HepG2 (cell line): ENCODE data around the gene ATG4B. TPM values are rescaled to one million over a fixed set of nuclear protein-coding genes. Genes with fewer than 3 reads are reported as not detected.

Experiments
- KDM1A ChIP-seq: IDR thresholded peaks from 2 replicates; pipeline ENCODE4 v1.6.1; 2016; ENCODE audit warnings: missing compliant biosample characterization
- KDM2A ChIP-seq: sonication (generic); formaldehyde crosslinking; IDR thresholded peaks from 2 replicates; pipeline ENCODE4 v1.4.0; 2020; ENCODE audit warnings: low read depth, missing genetic modification reagents, borderline replicate concordance
- KLF6 ChIP-seq: IDR thresholded peaks from 2 replicates; pipeline ENCODE4 v1.8.0; 2016; ENCODE audit warnings: missing biosample characterization, missing genetic modification reagents
- MAFF ChIP-seq: IDR thresholded peaks from 2 replicates; pipeline ENCODE4 v1.6.1; 2011; ENCODE audit warnings: low read depth, low read length, improper control_type of control experiment
- MYNN ChIP-seq: sonication (generic); formaldehyde crosslinking; IDR thresholded peaks from 2 replicates; pipeline ENCODE4 v1.4.0; 2020; ENCODE audit warnings: mild to moderate bottlenecking, low read depth, missing genetic modification reagents
- NONO ChIP-seq, 2 experiments: fragments of 450-650 bp in 1 of 2; sonication (generic) in 1 of 2; formaldehyde crosslinking in 1 of 2; IDR thresholded peaks in 1 of 2; conservative IDR thresholded peaks in 1 of 2; 2 replicates each; pipeline versions ENCODE4 v1.6.1 to v1.8.0; 2017 to 2022; ENCODE audit warnings: mild to moderate bottlenecking in 1 of 2, missing genetic modification reagents in 1 of 2, moderate library complexity in 1 of 2
- RARA ChIP-seq: IDR thresholded peaks from 2 replicates; pipeline ENCODE4 v1.6.1; 2016; ENCODE audit warnings: missing genetic modification reagents, missing compliant biosample characterization
- SMARCC2 ChIP-seq: fragments of 450-650 bp; IDR thresholded peaks from 2 replicates; pipeline ENCODE4 v1.6.1; 2017; ENCODE audit warnings: antibody characterized with exemption, mild to moderate bottlenecking
- TBP ChIP-seq: sonication (generic); formaldehyde crosslinking; IDR thresholded peaks from 2 replicates; pipeline ENCODE4 v1.5.0; 2020; ENCODE audit warnings: missing genetic modification reagents
- THYN1 ChIP-seq: sonication (generic); formaldehyde crosslinking; IDR thresholded peaks from 2 replicates; pipeline ENCODE4 v1.8.1; 2023; ENCODE audit warnings: low read depth, mild to moderate bottlenecking, moderate library complexity, missing genetic modification reagents, borderline replicate concordance
- TMF1 ChIP-seq: sonication (generic); formaldehyde crosslinking; IDR thresholded peaks from 2 replicates; pipeline ENCODE4 v1.8.1; 2022; ENCODE audit warnings: low read depth, missing genetic modification reagents
- ZBTB1 ChIP-seq: sonication (generic); formaldehyde crosslinking; IDR thresholded peaks from 2 replicates; pipeline ENCODE4 v1.4.0; 2020; ENCODE audit warnings: missing genetic modification reagents, borderline replicate concordance
- ZNF333 ChIP-seq: sonication (generic); formaldehyde crosslinking; IDR thresholded peaks from 2 replicates; pipeline ENCODE4 v1.4.0; 2020; ENCODE audit warnings: mild to moderate bottlenecking, missing genetic modification reagents, borderline replicate concordance
- ZNF430 ChIP-seq: sonication (generic); formaldehyde crosslinking; IDR thresholded peaks from 2 replicates; pipeline ENCODE4 v1.9.0; 2021; ENCODE audit warnings: mild to moderate bottlenecking, missing genetic modification reagents
- ZNF589 ChIP-seq: sonication (generic); formaldehyde crosslinking; conservative IDR thresholded peaks from 2 replicates; pipeline ENCODE4 v1.8.0; 2022; ENCODE audit warnings: mild to moderate bottlenecking, moderate library complexity, missing genetic modification reagents
- ZNF614 ChIP-seq: IDR thresholded peaks from 2 replicates; pipeline ENCODE4 v1.6.1; 2018; ENCODE audit warnings: missing biosample characterization, missing genetic modification reagents, inconsistent platforms, borderline replicate concordance
- ZNF672 ChIP-seq: sonication (generic); formaldehyde crosslinking; IDR thresholded peaks from 2 replicates; pipeline ENCODE4 v1.8.1; 2022; ENCODE audit warnings: missing genetic modification reagents
- ZNF773 ChIP-seq: sonication (generic); formaldehyde crosslinking; IDR thresholded peaks from 2 replicates; pipeline ENCODE4 v1.4.0; 2020; ENCODE audit warnings: missing genetic modification reagents, borderline replicate concordance
- polyA plus RNA-seq, 8 experiments: library from polyadenylated mRNA; depleted of rRNA in 3 of 8; stranded (reverse) in 7 of 8; unstranded in 1 of 8; fragments of >200 nt; fragmentation: Illumina TruSeq in 4 of 8; extraction: Trizol in 4 of 8; gene quantifications; 2 replicates each; pipeline versions ENCODE4 v1.2.1 to v1.2.3, GENCODE V29; 2011 to 2016; ENCODE audit warnings: low read depth in 4 of 8, missing spikeins in 1 of 8, mixed read lengths in 1 of 8; ENCODE audit not compliant: insufficient read depth in 1 of 8
- total RNA-seq, 5 experiments: library from RNA; depleted of rRNA; stranded (reverse); fragments of >200 nt; fragmentation: Illumina TruSeq; extraction: Trizol; gene quantifications; 2 replicates each; pipeline ENCODE4 v1.2.3, GENCODE V29; 2016; ENCODE audit warnings: low read depth in 1 of 5
- TF ChIP-seq, protein P1 (sequence below): IDR thresholded peaks from 2 replicates; pipeline ENCODE4 v1.6.1; 2012; ENCODE audit warnings: low read length, improper control_type of control experiment
- TF ChIP-seq, protein P2 (sequence below): sonication (generic); formaldehyde crosslinking; IDR thresholded peaks from 2 replicates; pipeline ENCODE4 v1.5.1; 2020; ENCODE audit warnings: missing genetic modification reagents, mild to moderate bottlenecking, borderline replicate concordance
- TF ChIP-seq, protein P3 (sequence below): sonication (generic); formaldehyde crosslinking; IDR thresholded peaks from 2 replicates; pipeline ENCODE4 v1.4.0; 2020; ENCODE audit warnings: missing genetic modification reagents

Gene ATG4B
- total and polyA plus RNA-seq, 2 of the 13 experiments (the other 11 are each of a cell fraction or from before 2014, with no cell fraction given) = 95.5 to 239 TPM

DNA sequence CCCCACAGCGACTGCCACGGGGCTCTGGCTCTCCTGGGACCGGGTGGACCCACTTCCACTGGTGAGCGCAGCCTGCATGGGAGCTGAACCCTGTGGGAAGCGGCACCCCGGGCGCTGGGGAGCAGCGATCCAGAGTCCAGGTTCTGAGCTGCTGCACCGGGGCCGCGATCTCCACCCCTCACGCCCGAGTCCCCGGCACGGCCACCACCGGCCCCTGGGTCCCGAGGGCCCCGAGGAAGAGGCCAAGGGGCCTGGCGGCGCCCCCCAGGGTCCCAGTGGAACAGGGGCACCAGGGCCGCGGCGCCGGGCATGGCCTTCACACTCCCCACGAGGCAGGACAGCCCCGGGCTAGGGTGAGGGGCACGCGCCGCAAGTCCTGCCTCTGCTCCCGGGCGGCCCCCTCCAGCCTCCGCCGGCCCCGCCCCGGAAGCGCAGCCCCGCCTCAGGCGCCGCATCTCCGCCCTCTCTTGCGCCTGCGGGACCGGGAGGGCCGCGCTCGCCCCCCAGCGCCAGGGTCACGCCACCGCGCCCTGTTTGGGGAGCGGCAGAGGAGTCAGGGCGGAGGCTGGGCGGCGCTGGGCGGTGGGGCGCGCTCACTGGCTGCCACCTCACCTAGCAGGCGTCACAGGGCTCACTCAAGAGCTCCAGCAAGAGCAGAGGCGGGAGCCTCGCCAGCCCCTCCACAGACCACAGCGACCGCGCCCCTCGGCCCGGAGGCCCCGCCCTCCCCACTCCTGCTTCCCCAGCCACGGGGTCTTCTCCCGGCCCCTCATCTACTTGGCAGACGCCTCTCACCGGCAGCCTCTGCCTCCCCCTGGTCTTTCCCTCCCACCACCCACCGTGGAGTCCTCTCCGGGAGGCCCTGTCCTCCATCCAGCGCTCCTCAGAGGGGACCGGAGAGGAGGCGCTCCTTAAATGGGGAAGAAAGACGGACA, 27.4 kb upstream of the ATG4B start (continued):
- TF ChIP-seq ZNF614 (CRISPR knock-in tag) (peak; percentile 66; the same call in 1 of the 2 replicates), KDM2A (peak; percentile 92), THYN1 (CRISPR knock-in tag) (no peak), RARA (CRISPR knock-in tag) (peak; percentile 56), TMF1 (CRISPR knock-in tag) (no peak), KDM1A (CRISPR knock-in tag) (peak; percentile 62; the same call in 1 of the 2 replicates), NONO (IDR thresholded peaks at IDR 0.05) (no peak), NONO (CRISPR knock-in tag; conservative IDR thresholded peaks at IDR 0.05) (peak; percentile 92), ZNF589 (CRISPR knock-in tag) (peak; percentile 63; the same call in 1 of the 2 replicates), ZBTB1 (CRISPR knock-in tag) (no peak), TBP (CRISPR knock-in tag) (no peak), MYNN (CRISPR knock-in tag) (no peak), SMARCC2 (no peak), ZNF773 (CRISPR knock-in tag) (peak; percentile 46; the same call in 1 of the 2 replicates), MAFF (no peak), ZNF672 (CRISPR knock-in tag) (no peak), ZNF430 (CRISPR knock-in tag) (peak; percentile 91), KLF6 (peak; percentile 94), ZNF333 (CRISPR knock-in tag) (0 out of 2 replicates have a peak, but pooled peaks have one; percentile 38)
- TF ChIP-seq, protein P1, sequence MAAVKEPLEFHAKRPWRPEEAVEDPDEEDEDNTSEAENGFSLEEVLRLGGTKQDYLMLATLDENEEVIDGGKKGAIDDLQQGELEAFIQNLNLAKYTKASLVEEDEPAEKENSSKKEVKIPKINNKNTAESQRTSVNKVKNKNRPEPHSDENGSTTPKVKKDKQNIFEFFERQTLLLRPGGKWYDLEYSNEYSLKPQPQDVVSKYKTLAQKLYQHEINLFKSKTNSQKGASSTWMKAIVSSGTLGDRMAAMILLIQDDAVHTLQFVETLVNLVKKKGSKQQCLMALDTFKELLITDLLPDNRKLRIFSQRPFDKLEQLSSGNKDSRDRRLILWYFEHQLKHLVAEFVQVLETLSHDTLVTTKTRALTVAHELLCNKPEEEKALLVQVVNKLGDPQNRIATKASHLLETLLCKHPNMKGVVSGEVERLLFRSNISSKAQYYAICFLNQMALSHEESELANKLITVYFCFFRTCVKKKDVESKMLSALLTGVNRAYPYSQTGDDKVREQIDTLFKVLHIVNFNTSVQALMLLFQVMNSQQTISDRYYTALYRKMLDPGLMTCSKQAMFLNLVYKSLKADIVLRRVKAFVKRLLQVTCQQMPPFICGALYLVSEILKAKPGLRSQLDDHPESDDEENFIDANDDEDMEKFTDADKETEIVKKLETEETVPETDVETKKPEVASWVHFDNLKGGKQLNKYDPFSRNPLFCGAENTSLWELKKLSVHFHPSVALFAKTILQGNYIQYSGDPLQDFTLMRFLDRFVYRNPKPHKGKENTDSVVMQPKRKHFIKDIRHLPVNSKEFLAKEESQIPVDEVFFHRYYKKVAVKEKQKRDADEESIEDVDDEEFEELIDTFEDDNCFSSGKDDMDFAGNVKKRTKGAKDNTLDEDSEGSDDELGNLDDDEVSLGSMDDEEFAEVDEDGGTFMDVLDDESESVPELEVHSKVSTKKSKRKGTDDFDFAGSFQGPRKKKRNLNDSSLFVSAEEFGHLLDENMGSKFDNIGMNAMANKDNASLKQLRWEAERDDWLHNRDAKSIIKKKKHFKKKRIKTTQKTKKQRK = no peak
- TF ChIP-seq, protein P2, sequence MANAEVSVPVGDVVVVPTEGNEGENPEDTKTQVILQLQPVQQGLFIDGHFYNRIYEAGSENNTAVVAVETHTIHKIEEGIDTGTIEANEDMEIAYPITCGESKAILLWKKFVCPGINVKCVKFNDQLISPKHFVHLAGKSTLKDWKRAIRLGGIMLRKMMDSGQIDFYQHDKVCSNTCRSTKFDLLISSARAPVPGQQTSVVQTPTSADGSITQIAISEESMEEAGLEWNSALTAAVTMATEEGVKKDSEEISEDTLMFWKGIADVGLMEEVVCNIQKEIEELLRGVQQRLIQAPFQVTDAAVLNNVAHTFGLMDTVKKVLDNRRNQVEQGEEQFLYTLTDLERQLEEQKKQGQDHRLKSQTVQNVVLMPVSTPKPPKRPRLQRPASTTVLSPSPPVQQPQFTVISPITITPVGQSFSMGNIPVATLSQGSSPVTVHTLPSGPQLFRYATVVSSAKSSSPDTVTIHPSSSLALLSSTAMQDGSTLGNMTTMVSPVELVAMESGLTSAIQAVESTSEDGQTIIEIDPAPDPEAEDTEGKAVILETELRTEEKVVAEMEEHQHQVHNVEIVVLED (CRISPR knock-in tag) = peak; percentile 85
- TF ChIP-seq, protein P3, sequence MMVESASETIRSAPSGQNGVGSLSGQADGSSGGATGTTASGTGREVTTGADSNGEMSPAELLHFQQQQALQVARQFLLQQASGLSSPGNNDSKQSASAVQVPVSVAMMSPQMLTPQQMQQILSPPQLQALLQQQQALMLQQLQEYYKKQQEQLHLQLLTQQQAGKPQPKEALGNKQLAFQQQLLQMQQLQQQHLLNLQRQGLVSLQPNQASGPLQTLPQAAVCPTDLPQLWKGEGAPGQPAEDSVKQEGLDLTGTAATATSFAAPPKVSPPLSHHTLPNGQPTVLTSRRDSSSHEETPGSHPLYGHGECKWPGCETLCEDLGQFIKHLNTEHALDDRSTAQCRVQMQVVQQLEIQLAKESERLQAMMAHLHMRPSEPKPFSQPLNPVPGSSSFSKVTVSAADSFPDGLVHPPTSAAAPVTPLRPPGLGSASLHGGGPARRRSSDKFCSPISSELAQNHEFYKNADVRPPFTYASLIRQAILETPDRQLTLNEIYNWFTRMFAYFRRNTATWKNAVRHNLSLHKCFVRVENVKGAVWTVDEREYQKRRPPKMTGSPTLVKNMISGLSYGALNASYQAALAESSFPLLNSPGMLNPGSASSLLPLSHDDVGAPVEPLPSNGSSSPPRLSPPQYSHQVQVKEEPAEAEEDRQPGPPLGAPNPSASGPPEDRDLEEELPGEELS = peak; percentile 39; the same call in 1 of the 2 replicates
